Epithelial cell of prostate (primary cell): ENCODE data around the gene OR4C11.

Experiments used
- DNase-seq: peaks from one replicate; pipeline ENCODE4 v3.0.0-alpha.2; 2011; ENCODE audit warnings: low read depth, low spot score
- H3K27ac ChIP-seq: fragments of 450-650 bp; 2 replicates; pipeline ENCODE4 v1.5.1; 2017; ENCODE audit warnings: mild to moderate bottlenecking

The OR4C11 gene, protein sequence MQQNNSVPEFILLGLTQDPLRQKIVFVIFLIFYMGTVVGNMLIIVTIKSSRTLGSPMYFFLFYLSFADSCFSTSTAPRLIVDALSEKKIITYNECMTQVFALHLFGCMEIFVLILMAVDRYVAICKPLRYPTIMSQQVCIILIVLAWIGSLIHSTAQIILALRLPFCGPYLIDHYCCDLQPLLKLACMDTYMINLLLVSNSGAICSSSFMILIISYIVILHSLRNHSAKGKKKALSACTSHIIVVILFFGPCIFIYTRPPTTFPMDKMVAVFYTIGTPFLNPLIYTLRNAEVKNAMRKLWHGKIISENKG

DNA sequence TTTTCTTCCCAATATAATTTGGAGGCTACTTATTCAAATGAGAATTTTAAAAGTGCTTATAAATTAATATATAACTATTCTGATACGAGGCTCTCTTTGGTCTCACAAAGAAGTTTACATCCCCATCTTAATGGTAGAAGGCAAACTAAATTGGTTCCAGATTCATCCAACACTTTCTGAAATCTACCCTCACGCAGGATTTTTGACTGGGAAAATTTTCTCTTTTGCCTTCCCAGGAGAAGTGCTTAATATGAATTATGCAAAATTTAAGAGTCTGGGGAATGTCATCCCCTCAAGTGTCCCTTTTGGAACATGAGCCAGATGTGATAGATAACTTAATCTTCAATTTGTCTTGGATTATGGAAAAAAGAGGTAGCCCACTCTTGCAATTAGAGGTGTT lies at the start of gene OR4C11:
TSS of gene OR4C11 (minus strand) at position 101 of the 400 bp plus-strand sequence. CDS start 3,272 bp downstream, outside the sequence.
- H3K27ac ChIP-seq, result no peak within 1 kb of the TSS
- no peak for DNase-seq

DNA sequence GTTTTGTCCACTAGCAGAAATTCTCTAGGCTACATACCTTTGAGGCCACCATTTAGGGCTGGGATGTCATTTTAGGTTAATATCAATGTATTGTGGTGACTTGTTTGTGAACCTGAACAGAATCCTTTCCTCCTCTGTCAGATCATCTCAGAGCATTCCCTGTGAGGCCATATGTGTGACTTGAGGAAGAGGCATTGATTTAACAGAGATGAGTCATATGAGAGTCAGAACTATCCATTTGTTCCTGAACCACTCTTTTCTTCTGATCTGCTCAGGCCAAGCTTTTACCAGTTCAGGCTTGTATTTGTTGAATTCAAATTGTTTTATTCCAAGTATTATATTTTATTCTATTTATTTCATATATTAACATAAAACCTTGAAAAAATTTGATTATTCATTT lies 47.7 kb upstream of the OR4C11 start:
- H3K27ac ChIP-seq, result no peak overlapping the region
- DNase-seq, result no peak

DNA sequence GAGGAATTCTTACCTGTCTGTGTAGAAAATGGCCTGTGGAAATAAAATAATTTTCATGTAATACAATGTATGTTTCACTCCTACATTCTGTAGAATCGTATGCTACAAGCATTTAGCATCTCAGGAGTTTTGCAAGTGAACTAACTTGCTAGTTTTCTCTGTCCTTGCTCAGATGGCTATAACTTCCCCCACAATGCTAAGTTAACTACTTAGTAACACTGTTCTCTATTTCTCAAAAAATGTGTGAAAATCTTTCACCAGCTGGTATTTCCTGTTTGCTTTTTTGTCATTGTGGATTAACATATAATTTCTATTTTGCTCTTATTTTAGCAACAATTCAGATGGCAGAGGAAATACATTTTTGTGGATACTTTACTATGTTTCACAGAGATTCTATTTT lies 45.1 kb upstream of the OR4C11 start:
- no peak for DNase-seq
- no peak overlapping the region for H3K27ac ChIP-seq

DNA sequence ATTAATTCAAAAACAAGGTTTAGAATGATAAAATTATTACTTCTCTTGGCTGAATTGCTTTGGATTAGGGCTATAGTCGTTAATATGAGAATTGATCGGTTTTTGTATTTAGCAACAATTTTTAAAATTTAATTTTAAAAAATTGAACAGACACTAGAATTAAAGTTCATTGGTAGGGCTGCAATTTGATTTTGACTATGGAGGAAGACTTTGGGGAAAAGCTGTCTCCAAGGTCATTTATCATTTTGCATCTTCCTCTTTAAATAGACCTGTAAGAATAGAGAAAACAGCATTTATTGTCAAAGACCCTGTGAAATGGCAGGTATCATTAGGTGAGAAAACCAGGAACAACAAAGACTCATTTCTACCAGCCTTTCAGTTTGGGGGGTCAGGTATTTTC lies 40.6 kb upstream of the OR4C11 start, which contains the start of gene OR4S2:
TSS of gene OR4S2 (plus strand) at position 301 of the 400 bp plus-strand sequence. CDS start 2,577 bp downstream, outside the sequence.
- H3K27ac ChIP-seq, result no peak within 1 kb of the TSS

DNA sequence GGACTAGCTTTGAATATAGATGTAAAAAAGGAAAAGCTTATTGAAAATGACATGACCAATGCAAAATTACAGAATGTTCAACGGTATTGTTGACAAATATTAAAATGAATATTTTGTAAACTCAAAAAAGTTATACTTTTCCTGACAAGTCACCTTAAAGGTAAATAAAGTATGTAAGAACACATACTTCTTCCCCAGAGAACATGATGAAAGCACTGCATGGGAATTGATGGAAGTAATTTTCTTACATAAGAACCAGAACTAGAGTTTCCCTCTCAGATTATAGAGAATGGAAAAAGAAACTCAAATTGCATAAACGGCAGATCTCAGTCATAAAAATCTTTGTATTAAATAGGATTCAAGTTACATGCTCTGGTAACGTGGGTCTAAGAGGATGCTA lies 27.4 kb upstream of the OR4C11 start, which contains the start of gene OR4P4:
TSS of gene OR4P4 (plus strand) at position 301 of the 400 bp plus-strand sequence.
- no peak within 1 kb of the TSS for H3K27ac ChIP-seq
- no peak for DNase-seq

More for the DNA sequence above, 40.6 kb upstream of the OR4C11 start, which contains the start of gene OR4S2:
- DNase-seq, result no peak

DNA sequence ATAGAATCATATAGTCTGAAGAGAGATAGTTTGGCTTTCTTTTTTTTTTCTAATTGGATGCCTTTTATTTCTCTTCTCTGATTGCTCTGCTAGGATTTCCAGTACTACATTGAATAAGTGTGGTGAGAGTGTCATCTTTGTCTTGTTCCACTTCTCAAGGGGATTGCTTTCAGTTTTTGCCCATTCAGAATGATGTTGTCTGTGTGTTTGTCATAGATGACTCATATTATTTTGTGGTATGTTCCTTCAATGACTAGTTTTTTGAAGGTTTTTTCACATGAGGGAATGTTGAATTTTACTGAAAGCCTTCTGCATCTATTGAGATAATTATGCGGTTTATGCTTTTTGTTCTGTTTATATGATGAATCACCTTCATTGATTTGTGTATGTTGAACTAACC lies 17.1 kb upstream of the OR4C11 start:
- DNase-seq, result no peak
- no peak overlapping the region for H3K27ac ChIP-seq

DNA sequence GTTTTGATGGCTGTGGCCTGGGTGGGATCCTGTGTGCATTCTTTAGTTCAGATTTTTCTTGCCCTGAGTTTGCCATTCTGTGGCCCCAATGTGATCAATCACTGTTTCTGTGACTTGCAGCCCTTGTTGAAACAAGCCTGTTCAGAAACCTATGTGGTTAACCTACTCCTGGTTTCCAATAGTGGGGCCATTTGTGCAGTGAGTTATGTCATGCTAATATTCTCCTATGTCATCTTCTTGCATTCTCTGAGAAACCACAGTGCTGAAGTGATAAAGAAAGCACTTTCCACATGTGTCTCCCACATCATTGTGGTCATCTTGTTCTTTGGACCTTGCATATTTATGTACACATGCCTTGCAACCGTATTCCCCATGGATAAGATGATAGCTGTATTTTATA lies 34.9 kb downstream of the OR4C11 start:
- H3K27ac ChIP-seq, result no peak overlapping the region
- no peak for DNase-seq

DNA sequence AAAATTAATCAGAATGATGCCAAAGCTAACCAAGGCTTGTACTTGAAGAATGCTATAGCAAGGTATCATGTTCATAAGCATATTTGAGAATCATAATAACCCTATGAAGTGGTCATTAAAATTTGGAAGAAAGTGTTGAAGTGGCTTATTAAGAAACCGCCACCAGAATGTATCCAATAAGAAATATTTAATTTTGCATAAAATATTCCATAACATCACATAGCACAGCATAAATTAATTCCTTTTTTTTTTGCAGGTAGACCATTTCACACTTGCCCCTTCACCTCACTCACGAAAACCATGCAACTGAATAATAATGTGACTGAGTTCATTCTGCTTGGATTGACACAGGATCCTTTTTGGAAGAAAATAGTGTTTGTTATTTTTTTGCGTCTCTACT lies 35.6 kb downstream of the OR4C11 start, which contains the start of gene OR4C16:
TSS of gene OR4C16 (plus strand) at position 301 of the 400 bp plus-strand sequence. CDS start at position 301, 0 bp downstream.
- DNase-seq, result no peak
- no peak within 1 kb of the TSS for H3K27ac ChIP-seq

DNA sequence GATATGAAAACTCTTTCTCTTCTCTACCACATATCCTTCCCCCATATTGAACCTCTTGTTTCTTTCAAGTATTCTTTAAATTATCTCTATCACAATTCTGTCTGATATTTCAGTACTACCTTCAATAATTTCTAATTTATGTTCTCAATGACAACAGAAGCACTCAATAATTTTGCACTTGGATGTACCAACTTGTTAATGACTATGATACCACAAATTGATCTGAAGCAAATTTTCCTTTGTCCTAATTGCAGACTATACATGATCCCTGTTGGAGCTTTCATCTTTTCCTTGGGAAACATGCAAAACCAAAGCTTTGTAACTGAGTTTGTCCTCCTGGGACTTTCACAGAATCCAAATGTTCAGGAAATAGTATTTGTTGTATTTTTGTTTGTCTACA lies 53.3 kb downstream of the OR4C11 start, which contains the start of gene OR4C15:
TSS of gene OR4C15 (plus strand) at position 301 of the 400 bp plus-strand sequence. CDS start at position 301, 0 bp downstream.
- H3K27ac ChIP-seq, result no peak within 1 kb of the TSS
- DNase-seq, result no peak
